Activated T-cell treated with anti-CD3 and anti-CD28 coated beads for 1 hour (primary cell): ENCODE results near the gene ERI3.

Source experiments
- DNase-seq: peaks from one replicate; pipeline ENCODE4 v3.0.0-alpha.2; 2020; ENCODE audit warnings: low read depth

The ERI3 gene

GRCh38 chr1:44262414-44262813 is 92.6 kb downstream of the ERI3 start:
- DNase-seq = no peak

DNA sequence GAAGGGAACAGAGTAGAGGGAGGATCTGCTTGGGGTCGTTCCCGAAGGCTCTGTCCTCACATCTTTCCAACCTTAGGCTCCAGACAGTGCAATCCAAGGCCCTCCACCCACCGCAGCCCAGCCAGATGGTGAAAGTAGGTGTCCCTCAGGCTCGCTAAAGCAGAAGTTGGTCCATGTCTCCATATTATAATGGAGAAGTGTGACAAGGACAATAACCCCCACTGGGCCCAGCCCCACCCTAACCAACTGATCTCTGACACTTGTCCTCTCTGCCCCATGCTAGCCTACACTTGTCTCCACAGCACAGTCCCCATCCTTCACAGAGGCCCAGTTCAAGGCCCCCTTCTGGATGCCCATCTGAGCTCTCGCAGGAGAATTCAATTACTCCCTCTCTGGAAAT is 93.1 kb downstream of the ERI3 start:
- no peak for DNase-seq

DNA sequence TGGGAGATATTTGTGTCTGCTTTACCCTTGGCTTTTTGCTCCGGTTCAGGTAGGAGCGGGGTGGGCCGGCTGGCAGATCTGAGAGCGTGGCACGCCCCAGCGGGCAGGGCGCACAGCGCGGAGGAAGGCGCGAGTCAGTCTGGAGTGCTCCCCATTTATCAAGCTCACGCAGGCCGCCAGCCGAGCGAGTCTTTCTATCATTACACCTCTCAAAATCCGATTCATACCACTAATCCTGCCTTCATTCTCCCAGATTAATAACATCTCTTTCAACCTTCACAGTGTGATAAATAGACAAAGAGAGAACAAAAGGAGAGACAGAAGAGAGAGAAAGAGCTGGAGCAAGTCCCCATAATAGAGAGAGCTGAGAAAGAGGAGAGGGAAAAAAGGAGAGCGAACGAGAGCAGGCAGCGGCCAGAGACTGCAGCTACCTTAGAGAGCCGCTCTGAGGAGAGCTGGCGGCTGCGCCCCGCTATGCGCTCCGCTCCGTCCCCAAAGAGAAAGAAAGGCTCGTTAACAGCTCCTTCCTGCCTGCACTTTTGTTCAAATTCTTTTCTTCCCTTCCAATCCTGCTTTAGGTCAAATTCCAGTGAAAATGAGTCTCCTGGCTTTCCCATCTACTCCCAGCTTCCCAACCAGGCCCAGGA is 93.8 kb downstream of the ERI3 start:
- no peak for DNase-seq

DNA sequence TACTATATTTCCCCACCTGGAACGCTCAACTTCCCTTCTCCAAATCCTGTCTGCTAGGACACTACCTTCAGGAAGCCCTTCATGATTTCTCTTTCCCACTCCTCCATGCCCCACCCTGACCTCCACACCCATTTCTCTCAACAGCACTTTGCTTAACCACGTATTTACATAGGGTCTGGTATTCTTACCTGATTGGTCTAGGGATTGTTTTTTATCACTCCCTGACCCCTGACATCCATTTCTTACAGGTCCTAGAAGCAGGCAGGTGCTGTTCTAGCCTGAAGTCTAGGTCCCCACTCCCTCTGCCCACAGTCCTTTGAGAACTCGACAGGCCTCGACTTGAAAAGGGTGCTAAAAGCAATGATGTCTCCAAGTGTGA is 94.3 kb downstream of the ERI3 start:
- no peak for DNase-seq

DNA sequence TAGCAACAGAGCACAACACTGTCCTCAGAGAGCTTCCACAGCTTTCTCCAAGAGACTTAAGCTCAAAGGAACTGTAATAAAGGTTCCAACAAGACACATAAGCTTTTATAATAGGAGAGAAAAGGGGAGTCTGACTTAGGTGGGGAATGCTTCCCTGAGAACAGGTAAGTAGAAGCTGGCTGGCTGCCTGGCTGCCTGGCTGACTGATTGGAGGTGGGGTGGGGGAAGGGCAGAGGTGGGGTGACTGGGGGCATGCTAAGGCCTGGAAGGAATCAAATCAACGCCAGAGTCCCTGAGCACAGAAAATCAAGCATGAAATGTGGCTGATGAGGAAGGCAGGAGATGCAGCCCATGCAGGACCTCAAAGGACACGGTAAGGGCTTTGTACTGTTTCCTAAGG is 96.0 kb downstream of the ERI3 start:
- DNase-seq = no peak

DNA sequence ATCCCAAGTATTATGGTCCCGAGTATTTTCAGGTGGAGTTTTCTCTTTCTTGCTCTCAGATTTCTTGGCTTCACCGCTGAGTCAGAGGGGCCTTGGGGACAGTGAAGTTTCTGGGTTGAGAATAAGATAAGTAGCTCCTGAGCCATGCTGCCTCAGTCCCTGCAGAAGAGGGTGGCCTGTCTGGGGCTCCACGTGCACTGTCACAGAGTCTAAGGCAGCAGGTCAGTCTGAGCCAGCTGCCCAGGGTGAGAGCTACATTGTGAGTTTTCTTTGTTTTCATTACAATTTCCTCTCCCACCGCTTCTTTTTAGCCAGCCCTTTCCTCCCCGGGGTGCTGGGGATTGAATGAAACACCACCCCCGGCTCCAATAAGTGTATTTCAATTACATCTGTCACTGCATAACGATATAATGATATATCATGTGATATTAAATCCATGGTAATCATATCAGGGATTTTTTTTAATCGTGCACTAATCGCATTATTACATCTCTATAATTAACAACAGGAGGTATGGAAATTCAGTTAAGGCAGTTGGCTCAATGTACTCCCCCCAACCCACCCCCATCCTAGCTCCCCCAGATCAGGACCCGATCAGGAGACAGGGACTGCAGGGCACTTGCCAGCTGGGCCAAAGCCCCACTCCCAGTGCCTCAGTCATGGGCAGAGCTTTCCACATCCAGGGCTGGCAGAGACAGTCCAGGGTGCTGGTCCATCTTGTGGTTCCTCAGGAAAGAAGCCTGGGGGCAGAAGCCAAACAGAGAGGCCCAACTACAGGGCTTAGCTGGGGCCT is 98.1 kb downstream of the ERI3 start:
- DNase-seq = no peak

GRCh38 chr1:44254392-44254910 is 100.6 kb downstream of the ERI3 start:
- no peak for DNase-seq

DNA sequence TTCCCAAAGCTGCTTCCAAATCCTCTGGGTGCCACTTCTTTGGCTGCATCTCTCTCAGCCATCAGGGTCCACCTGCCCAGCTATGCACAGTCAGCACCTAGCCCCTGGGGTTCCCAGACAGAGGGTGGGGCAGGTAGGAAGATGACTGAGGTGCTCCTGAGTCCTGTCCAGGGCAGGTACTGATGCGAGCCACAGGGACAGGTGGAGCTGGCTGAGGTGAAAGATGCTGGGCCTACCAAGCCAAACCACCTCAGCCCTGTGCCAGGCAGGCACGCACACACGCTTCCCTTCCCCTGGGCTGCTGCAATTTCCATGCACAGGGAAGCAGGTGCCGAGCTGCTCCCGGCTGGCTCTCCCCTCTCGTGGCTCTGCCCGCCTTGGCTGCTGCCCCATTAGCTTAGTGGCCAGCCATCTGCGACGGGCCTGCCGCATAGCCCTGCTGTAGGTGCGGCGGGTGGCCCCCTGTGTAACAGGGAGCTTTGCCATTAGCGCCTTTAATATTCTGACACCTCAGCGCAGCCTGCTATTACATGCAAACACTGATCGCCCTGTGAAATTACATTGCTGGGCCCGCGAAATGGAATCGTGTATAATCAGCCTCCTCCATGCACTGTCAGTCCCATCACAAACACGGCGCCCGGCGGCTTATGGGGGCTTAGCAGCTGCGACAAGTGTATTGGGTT is 102.9 kb downstream of the ERI3 start:
- no peak for DNase-seq

DNA sequence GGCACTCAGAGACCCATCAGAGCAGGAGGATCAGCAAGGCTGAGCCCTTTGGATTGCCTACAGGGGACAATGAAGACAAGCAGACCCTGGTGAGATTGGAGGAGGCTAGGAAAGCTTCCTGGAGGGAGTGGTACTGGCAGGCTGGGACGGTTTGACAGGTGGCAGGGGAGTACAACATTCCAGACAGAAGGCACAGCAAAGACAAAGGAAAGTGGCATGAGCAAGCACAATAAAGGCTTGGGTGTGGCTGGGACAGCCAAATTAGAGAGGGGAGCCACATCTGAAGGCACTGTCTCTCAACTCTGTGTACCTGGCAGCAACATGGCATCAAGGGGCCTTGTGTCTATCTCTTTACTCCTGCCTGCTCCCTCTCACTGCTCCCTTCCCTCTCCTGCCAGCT is 103.6 kb downstream of the ERI3 start:
- DNase-seq = no peak

DNA sequence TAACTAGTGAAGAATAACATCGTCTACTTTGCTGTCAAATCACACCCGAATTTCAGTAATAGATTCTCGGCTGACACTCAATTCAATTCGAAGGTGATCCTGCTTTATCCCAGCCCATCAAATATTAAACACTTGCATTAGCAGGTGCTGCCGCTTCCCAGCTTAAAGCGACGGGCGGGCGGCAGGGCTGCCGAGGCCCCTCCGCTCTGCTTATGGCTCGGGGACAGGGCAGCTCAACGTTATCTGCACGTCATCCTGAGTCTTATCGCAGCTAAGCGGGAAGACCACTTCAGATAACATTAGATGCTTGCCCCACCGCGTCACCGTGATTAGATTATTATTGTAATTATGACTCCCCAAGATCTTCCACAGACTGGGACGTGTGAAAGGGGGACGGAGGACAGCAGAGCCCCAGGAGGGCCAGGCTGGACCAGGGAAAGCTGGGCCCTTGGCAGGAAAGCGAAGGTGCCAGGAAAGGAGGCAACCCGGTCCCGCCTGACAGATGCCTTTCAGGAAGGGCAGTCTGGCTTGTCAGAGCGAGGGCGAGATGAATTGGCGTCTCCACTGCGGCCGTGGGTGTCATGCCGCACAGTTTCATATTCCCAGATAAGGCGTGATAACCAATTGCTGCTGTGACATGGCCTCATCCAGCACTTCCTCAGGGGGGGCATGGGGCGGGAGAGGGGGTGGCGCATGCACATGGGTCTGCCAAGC is 104.8 kb downstream of the ERI3 start:
- DNase-seq = no peak

DNA sequence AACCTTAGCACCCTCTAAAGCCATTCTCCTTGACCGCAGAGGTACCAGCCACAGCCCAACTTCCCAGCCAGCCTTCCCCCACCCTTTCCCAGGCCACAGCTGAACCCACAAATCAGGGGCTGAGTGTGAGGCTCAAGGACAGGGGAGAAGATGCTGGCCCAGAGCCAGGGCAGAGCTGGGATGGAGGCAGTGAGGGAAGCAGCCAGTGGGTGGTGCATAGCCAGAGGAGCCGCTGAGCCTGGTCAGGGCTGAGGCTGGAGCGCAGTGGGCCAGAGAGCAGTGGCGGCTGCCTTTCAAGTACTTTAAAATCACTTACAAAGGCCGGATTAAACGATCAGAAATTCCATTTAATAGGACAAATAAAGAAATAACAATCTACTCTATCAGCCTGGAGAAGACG is 105.5 kb downstream of the ERI3 start:
- no peak for DNase-seq

DNA sequence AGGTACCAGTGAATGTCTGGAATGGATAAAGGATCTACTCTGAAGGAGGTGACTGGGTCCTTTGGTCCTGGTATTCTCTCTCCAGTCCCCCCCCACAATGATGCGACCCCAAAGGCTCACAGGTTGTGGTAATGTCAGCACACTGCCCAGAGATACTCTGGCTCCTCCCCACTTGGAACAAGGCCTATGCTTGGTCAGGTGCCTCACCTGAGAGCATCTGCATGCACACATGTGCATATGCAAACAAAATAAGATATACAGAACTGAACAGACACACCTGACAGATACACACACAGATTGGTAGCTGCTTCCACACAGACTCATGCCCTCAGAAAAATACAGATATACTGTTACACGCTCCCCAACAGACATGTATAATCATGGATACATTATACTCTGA is 108.3 kb downstream of the ERI3 start:
- no peak for DNase-seq

GRCh38 chr1:44244986-44245385 is 110.1 kb downstream of the ERI3 start:
- no peak for DNase-seq

DNA sequence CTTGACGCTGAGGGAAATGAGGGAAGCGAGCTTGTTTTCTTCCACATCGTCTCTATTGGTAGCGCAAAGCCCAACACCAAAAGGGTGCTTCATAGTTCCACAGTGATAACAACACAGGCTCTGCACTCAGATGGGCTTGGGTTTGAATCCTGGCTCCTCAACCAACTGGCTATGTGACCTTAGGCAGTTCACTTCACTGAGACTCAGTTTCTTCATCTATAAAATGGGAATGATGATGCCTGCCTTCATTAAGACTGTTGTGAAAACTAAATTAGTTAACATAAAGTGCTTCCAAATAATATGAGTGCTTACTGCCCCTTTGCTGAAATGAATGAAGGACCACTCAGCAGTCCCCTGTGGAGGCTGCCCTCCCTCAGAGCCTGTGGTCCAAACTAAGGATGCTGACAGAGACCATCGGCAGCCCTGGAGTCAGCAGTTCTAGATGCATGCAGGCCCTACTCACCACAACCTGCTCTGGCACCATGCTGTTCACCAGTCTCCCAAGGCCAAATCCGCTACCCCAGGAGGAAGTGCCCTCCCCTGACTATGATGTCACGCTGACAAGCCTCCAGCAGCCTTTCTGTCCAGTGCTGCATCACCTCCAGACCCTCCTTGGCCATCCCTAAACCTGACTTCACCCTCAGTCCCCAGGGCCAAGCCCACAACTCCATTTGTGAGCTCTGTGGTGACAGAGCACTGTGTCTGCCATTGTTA is 111.1 kb downstream of the ERI3 start:
- no peak for DNase-seq

- no peak for DNase-seq
Observed at GRCh38 chr1:44242746-44243145, 112.3 kb downstream of the ERI3 start.

DNA sequence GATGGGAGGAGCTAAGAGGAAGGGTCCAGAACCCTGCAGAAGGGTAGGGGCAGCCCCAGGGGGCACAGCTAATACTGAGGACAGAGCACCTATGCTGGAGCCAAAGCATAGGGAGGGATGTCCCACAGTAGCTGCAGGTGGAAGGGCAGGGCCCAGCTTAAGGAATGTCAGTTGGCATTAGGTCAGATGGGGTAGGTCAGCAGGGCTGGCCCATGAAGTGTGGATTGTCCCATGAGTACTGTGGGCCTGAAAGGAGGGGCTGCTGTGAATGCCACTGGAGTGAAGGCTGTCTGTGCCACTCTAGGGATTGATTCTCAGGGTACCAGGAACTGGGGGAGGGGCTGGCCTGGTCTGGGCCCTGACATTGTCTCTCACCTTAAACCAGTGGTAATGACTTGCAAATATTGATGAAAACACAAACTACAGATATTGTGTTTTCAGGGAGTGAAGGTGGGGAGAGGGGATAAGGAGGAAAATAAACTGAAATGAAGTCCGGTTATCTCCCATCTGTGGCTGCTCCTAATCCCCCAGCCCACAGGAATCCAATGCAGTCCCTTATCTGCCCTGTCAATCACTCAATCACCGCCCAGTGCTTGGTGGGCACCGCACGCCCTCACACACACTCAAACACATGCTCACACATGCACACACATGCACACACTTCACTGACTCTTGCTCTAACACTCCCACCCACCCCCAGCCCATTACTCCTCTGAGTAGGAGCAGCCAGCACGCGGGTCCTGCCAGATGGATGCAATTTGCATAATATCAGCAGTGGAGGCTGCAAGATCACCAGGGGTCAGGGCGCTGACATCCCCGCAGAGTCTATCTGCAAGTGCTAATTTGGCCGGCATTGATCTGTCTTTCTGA is 114.0 kb downstream of the ERI3 start:
- no peak for DNase-seq

DNA sequence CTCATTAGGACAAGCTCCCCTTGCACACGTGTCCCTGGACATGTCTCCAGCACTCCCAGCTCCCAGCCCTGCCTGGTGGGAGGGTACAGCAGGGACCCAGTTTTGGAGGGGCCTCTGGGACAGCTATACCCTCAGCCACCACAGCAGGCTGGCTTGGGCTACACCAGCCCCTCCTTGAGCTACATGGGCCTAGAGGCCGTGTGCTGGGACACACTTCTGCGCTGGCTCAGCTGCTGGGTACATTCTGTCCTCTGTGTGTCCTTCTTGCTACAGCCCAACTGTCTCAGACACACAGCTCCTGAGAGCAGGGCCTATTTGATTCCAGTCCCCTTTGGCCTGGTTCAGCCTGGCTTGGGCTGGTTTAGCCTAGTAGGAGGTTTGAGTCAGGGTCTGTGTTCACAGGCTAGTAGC is 115.1 kb downstream of the ERI3 start:
- DNase-seq = no peak

DNA sequence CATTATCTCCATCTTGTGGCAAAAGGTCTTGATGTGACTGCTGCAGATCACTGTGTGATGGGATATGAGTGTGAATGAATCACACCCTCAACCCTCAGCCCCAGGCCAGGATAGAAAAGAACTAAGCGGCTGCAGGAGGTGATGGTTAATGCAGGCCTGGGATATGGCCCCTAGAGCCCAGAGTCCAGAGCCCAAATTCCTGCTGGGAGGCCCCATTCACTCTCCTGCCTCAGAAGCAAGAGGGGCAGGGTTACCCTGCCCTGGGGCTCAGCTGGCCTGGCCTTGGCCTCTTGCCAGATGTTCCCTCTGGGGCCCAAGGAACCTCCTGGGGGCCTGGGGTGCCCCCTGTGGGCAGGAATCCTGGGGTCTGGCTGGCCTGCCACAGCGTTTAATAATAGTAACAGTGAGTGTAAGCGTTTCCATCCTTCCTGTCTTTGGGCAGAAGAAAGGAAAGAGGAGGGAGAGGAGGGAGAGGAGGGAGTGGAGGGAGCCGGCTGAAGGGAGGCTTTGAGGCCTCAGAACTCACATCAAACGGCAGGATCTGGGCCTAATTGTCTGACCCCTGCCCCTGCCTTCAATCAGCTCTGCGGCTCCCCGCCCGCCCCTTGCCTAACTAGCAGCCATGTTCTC is 115.6 kb downstream of the ERI3 start:
- DNase-seq = no peak

- no peak for DNase-seq
Observed at GRCh38 chr1:44238660-44239059, 116.4 kb downstream of the ERI3 start.

DNA sequence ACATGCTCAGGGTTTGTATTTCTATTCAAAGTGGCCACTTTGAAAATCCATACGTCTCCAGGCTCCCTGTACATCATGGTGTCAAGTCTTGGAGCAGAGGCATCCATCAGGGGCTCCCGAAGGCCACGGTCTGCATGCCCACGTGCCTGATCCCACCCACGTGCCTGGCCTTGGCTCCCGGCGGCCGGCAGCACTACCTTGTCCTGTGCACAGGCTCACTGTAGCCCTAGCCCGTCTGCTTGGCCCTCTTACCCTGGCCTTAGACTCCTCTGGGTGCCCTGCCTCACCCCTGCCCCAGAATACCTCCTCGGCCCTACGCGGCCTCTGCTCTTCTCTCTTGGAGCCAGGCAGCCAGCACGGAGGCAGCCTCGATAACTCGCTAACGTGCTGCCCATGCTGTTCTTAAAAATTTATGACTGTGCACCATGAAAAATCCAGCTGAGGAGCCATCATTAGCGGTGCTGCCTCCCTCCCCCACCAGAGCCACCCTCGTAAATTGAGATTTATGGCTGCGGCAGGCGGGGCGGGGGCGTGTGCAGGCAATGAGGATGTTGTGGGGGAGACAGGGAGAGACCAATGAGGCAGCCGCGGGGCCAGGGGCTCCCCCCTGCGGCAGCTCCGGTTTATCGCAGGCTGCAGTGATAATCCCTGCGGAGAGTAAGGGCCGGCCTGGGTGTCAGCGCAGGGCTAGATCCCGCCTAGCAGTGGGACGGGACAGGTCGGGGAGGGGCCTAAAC is 117.2 kb downstream of the ERI3 start:
- DNase-seq = peak; percentile 8
